HEK293 (cell line): ENCODE data around the gene PTGES3L.

Experiments
- HOXD13 ChIP-seq: sonication (generic); formaldehyde crosslinking; IDR thresholded peaks from 2 replicates; pipeline ENCODE4 v1.8.0; 2022; ENCODE audit warnings: missing genetic modification reagents, borderline replicate concordance
- SALL2 ChIP-seq: fragments of 450-650 bp; formaldehyde crosslinking; IDR thresholded peaks from 2 replicates; pipeline ENCODE4 v1.5.0; 2017; ENCODE audit warnings: missing biosample characterization, mild to moderate bottlenecking, missing genetic modification characterization, borderline replicate concordance
- ZBTB21 ChIP-seq: fragments of 450-650 bp; formaldehyde crosslinking; IDR thresholded peaks from 2 replicates; pipeline ENCODE4 v1.5.1; 2017; ENCODE audit warnings: missing biosample characterization, missing genetic modification characterization
- ZFP3 ChIP-seq: fragments of 450-650 bp; formaldehyde crosslinking; IDR thresholded peaks from 2 replicates; pipeline ENCODE4 v1.5.1; 2016; ENCODE audit warnings: low read depth, missing biosample characterization, missing genetic modification characterization
- ZFP41 ChIP-seq: fragments of 450-650 bp; formaldehyde crosslinking; IDR thresholded peaks from 2 replicates; pipeline ENCODE4 v1.5.1; 2016; ENCODE audit warnings: missing biosample characterization, missing genetic modification characterization, borderline replicate concordance
- ZNF121 ChIP-seq: fragments of 450-650 bp; formaldehyde crosslinking; IDR thresholded peaks from 2 replicates; pipeline ENCODE4 v1.5.1; 2016; ENCODE audit warnings: missing biosample characterization, missing genetic modification characterization
- ZNF133 ChIP-seq: fragments of 450-650 bp; formaldehyde crosslinking; IDR thresholded peaks from 2 replicates; pipeline ENCODE4 v1.5.1; 2016; ENCODE audit warnings: missing biosample characterization, missing genetic modification characterization
- ZNF155 ChIP-seq: fragments of 450-650 bp; formaldehyde crosslinking; IDR thresholded peaks from 2 replicates; pipeline ENCODE4 v1.5.1; 2016; ENCODE audit warnings: missing biosample characterization, missing genetic modification characterization
- ZNF174 ChIP-seq: fragments of 450-650 bp; formaldehyde crosslinking; IDR thresholded peaks from 2 replicates; pipeline ENCODE4 v1.5.0; 2017; ENCODE audit warnings: missing biosample characterization, mild to moderate bottlenecking, missing genetic modification characterization
- ZNF221 ChIP-seq: fragments of 450-650 bp; formaldehyde crosslinking; IDR thresholded peaks from 2 replicates; pipeline ENCODE4 v1.5.1; 2017; ENCODE audit warnings: missing biosample characterization, missing genetic modification characterization, borderline replicate concordance
- ZNF350 ChIP-seq: fragments of 450-650 bp; formaldehyde crosslinking; IDR thresholded peaks from 2 replicates; pipeline ENCODE4 v1.5.0; 2017; ENCODE audit warnings: missing biosample characterization, mild to moderate bottlenecking, missing genetic modification characterization
- ZNF558 ChIP-seq: fragments of 450-650 bp; formaldehyde crosslinking; IDR thresholded peaks from 2 replicates; pipeline ENCODE4 v1.5.1; 2016; ENCODE audit warnings: missing biosample characterization, missing genetic modification characterization
- ZNF626 ChIP-seq: fragments of 450-650 bp; sonication (Bioruptor Pico); formaldehyde crosslinking; IDR thresholded peaks from 2 replicates; pipeline ENCODE4 v1.5.1; 2018; ENCODE audit warnings: missing biosample characterization, missing genetic modification characterization, inconsistent platforms
- ZNF747 ChIP-seq: fragments of 450-650 bp; formaldehyde crosslinking; IDR thresholded peaks from 2 replicates; pipeline ENCODE4 v1.5.1; 2016; ENCODE audit warnings: missing biosample characterization, missing genetic modification characterization
- ZNF830 ChIP-seq: fragments of 450-650 bp; IDR thresholded peaks from 2 replicates; pipeline ENCODE4 v1.5.0; 2018; ENCODE audit warnings: missing biosample characterization, missing genetic modification characterization, low read depth, mild to moderate bottlenecking, moderate library complexity
- ZSCAN16 ChIP-seq: fragments of 450-650 bp; formaldehyde crosslinking; IDR thresholded peaks from 2 replicates; pipeline ENCODE4 v1.5.1; 2016; ENCODE audit warnings: missing biosample characterization, missing genetic modification characterization
- TF ChIP-seq, protein P1 (sequence below): fragments of 450-650 bp; formaldehyde crosslinking; IDR thresholded peaks from 2 replicates; pipeline ENCODE4 v1.5.1; 2016; ENCODE audit warnings: missing biosample characterization, missing genetic modification characterization
- TF ChIP-seq, protein P2 (sequence below): fragments of 450-650 bp; formaldehyde crosslinking; IDR thresholded peaks from 2 replicates; pipeline ENCODE4 v1.5.1; 2016; ENCODE audit warnings: missing biosample characterization, missing genetic modification characterization, borderline replicate concordance
- TF ChIP-seq, protein P3 (sequence below): fragments of 450-650 bp; formaldehyde crosslinking; IDR thresholded peaks from 2 replicates; pipeline ENCODE4 v1.5.1; 2017; ENCODE audit warnings: missing biosample characterization, missing genetic modification characterization
- TF ChIP-seq, protein P4 (sequence below): fragments of 450-650 bp; formaldehyde crosslinking; IDR thresholded peaks from 2 replicates; pipeline ENCODE4 v1.5.1; 2016; ENCODE audit warnings: missing biosample characterization, missing genetic modification characterization
- TF ChIP-seq, protein P5 (sequence below): fragments of 450-650 bp; formaldehyde crosslinking; IDR thresholded peaks from 2 replicates; pipeline ENCODE4 v1.5.1; 2017; ENCODE audit warnings: missing biosample characterization, missing genetic modification characterization
- TF ChIP-seq, protein P6 (sequence below): fragments of 450-650 bp; formaldehyde crosslinking; IDR thresholded peaks from 2 replicates; pipeline ENCODE4 v1.5.1; 2016; ENCODE audit warnings: missing biosample characterization, missing genetic modification characterization

PTGES3L gene

DNA sequence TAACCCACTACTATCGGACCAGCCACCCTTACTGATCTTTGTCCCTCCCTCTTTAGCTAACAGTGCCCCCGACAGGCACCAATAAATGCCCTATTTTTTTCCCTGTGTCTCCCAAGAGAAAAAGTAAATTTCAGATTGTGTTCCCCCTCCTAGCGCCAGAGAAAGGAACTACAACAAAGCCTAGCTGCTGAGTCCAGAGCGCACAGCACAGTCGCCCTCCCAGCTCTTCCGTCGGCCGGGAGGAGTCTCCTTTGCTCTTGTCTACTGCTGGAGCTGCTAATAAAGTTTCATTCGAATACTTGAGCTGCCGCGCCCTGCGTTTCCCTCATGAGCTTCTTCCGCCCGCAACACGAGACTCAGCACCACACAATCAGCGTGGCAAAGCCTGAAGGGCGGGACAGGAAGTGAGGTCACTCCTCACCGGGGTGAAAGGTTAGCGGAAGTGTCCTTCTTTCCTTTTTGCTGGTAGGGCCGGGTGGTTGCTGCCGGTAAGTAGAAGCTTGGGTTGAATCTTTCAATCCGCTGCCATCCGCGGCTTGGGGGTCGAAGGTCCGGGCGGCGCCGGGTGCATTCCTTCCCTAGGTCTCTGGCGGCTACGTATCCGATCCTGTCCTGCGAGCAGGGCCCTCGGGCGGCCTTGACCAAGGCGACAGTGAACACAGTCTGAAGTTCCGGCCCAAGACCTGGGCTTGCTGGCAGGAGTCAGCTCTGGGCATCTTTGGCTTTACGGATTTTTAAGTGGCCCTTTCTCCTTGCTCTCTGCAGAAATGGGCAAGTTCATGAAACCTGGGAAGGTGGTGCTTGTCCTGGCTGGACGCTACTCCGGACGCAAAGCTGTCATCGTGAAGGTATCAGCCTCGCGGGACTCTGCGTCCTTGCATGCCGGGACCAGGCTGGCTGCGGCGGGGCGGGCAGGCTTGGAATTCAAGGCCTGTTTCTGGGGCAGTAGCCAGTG lies 18.4 kb upstream of the PTGES3L start, which contains the start of gene RPL27 (continued):
- TF ChIP-seq, protein P1, sequence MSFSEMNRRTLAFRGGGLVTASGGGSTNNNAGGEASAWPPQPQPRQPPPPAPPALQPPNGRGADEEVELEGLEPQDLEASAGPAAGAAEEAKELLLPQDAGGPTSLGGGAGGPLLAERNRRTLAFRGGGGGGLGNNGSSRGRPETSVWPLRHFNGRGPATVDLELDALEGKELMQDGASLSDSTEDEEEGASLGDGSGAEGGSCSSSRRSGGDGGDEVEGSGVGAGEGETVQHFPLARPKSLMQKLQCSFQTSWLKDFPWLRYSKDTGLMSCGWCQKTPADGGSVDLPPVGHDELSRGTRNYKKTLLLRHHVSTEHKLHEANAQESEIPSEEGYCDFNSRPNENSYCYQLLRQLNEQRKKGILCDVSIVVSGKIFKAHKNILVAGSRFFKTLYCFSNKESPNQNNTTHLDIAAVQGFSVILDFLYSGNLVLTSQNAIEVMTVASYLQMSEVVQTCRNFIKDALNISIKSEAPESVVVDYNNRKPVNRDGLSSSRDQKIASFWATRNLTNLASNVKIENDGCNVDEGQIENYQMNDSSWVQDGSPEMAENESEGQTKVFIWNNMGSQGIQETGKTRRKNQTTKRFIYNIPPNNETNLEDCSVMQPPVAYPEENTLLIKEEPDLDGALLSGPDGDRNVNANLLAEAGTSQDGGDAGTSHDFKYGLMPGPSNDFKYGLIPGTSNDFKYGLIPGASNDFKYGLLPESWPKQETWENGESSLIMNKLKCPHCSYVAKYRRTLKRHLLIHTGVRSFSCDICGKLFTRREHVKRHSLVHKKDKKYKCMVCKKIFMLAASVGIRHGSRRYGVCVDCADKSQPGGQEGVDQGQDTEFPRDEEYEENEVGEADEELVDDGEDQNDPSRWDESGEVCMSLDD, result no peak
- TF ChIP-seq ZNF830 (tag by site-specific recombination) (no peak), ZFP41 (tag by site-specific recombination) (no peak), ZNF121 (peak; percentile 67; the same call in 1 of the 2 replicates), ZNF133 (no peak), ZFP3 (tag by site-specific recombination) (peak; percentile 64; the same call in 1 of the 2 replicates), HOXD13 (CRISPR knock-in tag) (no peak), ZNF350 (no peak), SALL2 (tag by site-specific recombination) (no peak), ZNF155 (tag by site-specific recombination) (no peak), ZSCAN16 (tag by site-specific recombination) (no peak), ZNF626 (tag by site-specific recombination) (no peak), ZBTB21 (tag by site-specific recombination) (peak; percentile 95), ZNF174 (tag by site-specific recombination) (no peak), ZNF558 (tag by site-specific recombination) (peak; percentile 91; the same call in 1 of the 2 replicates), ZNF747 (tag by site-specific recombination) (no peak), ZNF221 (tag by site-specific recombination) (no peak)
- TF ChIP-seq, protein P2, sequence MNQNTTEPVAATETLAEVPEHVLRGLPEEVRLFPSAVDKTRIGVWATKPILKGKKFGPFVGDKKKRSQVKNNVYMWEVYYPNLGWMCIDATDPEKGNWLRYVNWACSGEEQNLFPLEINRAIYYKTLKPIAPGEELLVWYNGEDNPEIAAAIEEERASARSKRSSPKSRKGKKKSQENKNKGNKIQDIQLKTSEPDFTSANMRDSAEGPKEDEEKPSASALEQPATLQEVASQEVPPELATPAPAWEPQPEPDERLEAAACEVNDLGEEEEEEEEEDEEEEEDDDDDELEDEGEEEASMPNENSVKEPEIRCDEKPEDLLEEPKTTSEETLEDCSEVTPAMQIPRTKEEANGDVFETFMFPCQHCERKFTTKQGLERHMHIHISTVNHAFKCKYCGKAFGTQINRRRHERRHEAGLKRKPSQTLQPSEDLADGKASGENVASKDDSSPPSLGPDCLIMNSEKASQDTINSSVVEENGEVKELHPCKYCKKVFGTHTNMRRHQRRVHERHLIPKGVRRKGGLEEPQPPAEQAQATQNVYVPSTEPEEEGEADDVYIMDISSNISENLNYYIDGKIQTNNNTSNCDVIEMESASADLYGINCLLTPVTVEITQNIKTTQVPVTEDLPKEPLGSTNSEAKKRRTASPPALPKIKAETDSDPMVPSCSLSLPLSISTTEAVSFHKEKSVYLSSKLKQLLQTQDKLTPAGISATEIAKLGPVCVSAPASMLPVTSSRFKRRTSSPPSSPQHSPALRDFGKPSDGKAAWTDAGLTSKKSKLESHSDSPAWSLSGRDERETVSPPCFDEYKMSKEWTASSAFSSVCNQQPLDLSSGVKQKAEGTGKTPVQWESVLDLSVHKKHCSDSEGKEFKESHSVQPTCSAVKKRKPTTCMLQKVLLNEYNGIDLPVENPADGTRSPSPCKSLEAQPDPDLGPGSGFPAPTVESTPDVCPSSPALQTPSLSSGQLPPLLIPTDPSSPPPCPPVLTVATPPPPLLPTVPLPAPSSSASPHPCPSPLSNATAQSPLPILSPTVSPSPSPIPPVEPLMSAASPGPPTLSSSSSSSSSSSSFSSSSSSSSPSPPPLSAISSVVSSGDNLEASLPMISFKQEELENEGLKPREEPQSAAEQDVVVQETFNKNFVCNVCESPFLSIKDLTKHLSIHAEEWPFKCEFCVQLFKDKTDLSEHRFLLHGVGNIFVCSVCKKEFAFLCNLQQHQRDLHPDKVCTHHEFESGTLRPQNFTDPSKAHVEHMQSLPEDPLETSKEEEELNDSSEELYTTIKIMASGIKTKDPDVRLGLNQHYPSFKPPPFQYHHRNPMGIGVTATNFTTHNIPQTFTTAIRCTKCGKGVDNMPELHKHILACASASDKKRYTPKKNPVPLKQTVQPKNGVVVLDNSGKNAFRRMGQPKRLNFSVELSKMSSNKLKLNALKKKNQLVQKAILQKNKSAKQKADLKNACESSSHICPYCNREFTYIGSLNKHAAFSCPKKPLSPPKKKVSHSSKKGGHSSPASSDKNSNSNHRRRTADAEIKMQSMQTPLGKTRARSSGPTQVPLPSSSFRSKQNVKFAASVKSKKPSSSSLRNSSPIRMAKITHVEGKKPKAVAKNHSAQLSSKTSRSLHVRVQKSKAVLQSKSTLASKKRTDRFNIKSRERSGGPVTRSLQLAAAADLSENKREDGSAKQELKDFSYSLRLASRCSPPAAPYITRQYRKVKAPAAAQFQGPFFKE (tag by site-specific recombination), result no peak
- TF ChIP-seq, protein P3, sequence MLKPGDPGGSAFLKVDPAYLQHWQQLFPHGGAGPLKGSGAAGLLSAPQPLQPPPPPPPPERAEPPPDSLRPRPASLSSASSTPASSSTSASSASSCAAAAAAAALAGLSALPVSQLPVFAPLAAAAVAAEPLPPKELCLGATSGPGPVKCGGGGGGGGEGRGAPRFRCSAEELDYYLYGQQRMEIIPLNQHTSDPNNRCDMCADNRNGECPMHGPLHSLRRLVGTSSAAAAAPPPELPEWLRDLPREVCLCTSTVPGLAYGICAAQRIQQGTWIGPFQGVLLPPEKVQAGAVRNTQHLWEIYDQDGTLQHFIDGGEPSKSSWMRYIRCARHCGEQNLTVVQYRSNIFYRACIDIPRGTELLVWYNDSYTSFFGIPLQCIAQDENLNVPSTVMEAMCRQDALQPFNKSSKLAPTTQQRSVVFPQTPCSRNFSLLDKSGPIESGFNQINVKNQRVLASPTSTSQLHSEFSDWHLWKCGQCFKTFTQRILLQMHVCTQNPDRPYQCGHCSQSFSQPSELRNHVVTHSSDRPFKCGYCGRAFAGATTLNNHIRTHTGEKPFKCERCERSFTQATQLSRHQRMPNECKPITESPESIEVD, result peak; percentile 87
- TF ChIP-seq, protein P4, sequence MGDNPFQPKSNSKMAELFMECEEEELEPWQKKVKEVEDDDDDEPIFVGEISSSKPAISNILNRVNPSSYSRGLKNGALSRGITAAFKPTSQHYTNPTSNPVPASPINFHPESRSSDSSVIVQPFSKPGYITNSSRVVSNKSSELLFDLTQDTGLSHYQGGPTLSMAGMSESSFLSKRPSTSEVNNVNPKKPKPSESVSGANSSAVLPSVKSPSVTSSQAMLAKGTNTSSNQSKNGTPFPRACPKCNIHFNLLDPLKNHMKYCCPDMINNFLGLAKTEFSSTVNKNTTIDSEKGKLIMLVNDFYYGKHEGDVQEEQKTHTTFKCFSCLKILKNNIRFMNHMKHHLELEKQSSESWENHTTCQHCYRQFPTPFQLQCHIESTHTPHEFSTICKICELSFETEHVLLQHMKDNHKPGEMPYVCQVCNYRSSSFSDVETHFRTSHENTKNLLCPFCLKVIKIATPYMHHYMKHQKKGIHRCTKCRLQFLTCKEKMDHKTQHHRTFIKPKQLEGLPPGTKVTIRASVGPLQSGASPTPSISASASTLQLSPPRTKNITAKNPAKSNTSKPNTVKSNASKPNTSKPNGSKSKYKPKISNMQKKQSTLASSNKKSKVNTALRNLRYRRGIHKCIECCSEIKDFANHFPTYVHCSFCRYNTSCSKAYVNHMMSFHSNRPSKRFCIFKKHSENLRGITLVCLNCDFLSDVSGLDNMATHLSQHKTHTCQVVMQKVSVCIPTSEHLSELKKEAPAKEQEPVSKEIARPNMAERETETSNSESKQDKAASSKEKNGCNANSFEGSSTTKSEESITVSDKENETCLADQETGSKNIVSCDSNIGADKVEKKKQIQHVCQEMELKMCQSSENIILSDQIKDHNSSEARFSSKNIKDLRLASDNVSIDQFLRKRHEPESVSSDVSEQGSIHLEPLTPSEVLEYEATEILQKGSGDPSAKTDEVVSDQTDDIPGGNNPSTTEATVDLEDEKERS (tag by site-specific recombination), result no peak
- TF ChIP-seq, protein P5, sequence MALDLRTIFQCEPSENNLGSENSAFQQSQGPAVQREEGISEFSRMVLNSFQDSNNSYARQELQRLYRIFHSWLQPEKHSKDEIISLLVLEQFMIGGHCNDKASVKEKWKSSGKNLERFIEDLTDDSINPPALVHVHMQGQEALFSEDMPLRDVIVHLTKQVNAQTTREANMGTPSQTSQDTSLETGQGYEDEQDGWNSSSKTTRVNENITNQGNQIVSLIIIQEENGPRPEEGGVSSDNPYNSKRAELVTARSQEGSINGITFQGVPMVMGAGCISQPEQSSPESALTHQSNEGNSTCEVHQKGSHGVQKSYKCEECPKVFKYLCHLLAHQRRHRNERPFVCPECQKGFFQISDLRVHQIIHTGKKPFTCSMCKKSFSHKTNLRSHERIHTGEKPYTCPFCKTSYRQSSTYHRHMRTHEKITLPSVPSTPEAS, result peak; percentile 36; the same call in 1 of the 2 replicates
- TF ChIP-seq, protein P6, sequence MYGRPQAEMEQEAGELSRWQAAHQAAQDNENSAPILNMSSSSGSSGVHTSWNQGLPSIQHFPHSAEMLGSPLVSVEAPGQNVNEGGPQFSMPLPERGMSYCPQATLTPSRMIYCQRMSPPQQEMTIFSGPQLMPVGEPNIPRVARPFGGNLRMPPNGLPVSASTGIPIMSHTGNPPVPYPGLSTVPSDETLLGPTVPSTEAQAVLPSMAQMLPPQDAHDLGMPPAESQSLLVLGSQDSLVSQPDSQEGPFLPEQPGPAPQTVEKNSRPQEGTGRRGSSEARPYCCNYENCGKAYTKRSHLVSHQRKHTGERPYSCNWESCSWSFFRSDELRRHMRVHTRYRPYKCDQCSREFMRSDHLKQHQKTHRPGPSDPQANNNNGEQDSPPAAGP (tag by site-specific recombination), result peak; percentile 100
